Measurements from ENCODE around the gene RNF113B.

- TF ChIP-seq, protein P1, sequence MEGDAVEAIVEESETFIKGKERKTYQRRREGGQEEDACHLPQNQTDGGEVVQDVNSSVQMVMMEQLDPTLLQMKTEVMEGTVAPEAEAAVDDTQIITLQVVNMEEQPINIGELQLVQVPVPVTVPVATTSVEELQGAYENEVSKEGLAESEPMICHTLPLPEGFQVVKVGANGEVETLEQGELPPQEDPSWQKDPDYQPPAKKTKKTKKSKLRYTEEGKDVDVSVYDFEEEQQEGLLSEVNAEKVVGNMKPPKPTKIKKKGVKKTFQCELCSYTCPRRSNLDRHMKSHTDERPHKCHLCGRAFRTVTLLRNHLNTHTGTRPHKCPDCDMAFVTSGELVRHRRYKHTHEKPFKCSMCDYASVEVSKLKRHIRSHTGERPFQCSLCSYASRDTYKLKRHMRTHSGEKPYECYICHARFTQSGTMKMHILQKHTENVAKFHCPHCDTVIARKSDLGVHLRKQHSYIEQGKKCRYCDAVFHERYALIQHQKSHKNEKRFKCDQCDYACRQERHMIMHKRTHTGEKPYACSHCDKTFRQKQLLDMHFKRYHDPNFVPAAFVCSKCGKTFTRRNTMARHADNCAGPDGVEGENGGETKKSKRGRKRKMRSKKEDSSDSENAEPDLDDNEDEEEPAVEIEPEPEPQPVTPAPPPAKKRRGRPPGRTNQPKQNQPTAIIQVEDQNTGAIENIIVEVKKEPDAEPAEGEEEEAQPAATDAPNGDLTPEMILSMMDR (IDR thresholded peaks at IDR 0.05; ENCODE audit: low read depth, low read length, missing input control) = no peak
- TF ChIP-seq, protein P2, sequence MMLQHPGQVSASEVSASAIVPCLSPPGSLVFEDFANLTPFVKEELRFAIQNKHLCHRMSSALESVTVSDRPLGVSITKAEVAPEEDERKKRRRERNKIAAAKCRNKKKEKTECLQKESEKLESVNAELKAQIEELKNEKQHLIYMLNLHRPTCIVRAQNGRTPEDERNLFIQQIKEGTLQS (IDR thresholded peaks at IDR 0.05) = no peak
Measured at GRCh38 chr13:98200211-98200878, 23.3 kb upstream of the RNF113B start.
